Measurements from ENCODE around the gene R3HDM4. TPM values are rescaled to one million over a fixed set of nuclear protein-coding genes. Genes with fewer than 3 reads are reported as not detected.

The R3HDM4 gene
- total and polyA plus RNA-seq, 2 donors = 16.0 to 62.3 TPM

DNA sequence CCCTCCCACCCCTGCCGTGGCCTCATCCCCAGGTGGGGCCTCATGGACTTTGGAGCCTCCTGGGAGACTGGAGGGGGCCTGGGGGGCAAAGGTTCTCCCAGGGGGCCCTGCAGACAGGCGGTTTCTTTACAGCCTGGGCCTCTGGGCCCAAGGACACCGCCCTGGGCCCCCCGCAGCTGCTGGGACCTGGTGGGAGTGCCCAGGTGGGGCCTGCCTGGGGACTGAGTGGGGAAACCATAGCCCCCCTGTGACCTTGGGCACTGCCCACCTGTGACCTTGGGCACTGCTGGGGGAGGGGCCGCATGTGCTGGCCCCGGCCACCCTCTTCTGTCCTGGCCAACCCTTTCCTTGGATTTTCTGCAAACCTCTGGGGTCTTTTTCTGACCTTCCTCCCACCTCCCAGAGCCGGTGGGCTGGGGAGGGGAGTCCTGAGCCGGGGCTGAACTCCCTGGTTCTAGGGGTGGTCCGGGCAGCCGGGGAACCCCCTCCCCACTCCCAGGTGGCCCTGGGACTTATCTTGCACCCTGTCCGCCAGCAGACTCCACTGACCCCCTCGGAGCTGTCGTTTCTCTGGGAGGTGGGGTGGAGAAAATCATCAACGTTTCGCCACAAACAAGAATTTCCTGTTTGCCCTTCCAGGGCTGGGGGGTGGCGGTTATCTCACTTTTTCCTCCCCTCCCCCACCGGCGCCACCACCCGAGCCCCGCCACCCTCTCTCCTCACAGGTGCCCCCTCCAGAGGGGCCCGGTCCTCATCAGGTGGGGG is 39.8 kb upstream of the R3HDM4 start:
- DNase-seq (ENCODE audit: extremely low spot score) = no peak
- Histone ChIP-seq H3K27ac (ENCODE audit: low read depth) (no peak overlapping the region), H3K4me1 (ENCODE audit: insufficient read depth) (peaks cover 2% of the 10 kb centered on the region), H3K36me3 (ENCODE audit: insufficient read depth) (no peaks in the 10 kb centered on the region), H3K4me3 (ENCODE audit: low read depth, low read length) (no peak overlapping the region)
- WGBS = 43% methylated on average over 21 of the region's 21 CpGs

DNA sequence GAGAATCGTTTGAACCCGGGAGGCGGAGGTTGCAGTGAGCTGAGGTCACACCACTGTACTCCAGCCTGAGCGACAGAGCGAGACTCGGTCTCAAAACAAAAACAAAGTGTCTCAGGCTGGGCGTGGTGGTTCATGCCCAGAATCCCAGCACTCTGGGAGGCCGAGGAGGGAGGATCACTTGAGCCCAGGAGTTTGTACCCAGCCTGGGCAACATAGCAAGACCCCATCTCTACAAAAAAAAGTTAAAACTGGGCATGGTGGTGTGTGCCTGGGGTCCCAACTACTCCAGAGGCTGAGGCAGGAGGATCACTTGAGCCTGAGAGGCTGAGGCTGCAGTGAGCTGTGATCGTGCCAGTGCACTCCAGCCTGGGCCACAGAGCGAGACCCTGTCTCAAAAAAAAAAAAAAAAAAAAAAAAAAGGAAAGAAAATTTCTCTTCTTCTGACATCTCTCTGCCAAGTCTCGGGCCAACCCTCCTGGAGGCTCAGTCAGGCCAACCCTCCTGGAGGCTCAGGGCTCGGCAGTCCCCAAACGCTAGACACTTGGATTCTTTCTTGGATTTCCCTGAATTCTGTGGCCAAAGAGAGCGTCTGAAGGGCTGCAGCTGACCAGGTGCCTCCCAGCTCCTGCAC is 39.1 kb upstream of the R3HDM4 start:
- H3K36me3 ChIP-seq (ENCODE audit: insufficient read depth) = no peaks in the 10 kb centered on the region
- H3K4me1 ChIP-seq (ENCODE audit: insufficient read depth) = peaks cover 2% of the 10 kb centered on the region
- no peak for DNase-seq (ENCODE audit: extremely low spot score)
- 80% methylated on average over 14 of the region's 14 CpGs for whole genome bisulfite sequencing
- H3K27ac ChIP-seq (ENCODE audit: low read depth) = no peak overlapping the region
- H3K4me3 ChIP-seq (ENCODE audit: low read depth, low read length) = no peak overlapping the region

DNA sequence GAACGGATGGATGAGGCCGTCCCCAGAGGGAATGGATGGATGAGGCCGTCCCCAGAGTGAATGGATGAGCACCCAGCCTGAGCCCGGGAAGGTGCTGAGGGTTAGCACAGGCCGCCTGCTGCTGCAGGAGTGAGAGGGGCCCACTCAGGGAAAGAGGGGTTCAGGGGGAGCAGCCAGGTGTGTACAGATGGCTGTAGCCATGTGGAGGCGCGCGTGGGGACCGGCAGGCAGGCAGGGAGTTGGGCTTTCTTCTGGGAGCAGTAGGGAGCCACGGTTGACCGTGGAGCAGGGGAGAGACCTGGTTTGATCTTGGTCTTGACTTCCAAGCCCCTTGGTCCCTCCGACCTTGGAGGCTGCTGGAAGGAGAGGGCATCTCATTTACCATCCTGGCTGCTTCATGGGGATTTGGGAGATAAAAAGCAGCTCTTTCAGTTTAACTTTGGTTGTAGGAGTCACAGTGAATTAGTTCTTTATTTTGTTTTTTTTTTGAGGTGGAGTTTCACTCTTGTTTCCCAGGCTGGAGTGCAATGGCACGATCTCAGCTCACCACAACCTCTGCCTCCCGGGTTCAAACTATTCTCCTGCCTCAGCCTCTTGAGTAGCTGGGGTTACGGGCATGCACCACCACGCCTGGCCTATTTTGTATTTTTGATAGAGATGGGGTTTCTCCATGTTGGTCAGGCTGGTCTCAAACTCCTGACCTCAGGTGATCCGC is 37.5 kb upstream of the R3HDM4 start:
- H3K4me3 ChIP-seq (ENCODE audit: low read depth, low read length) = no peak overlapping the region
- 83% methylated on average over 17 of the region's 17 CpGs for WGBS
- no peak for DNase-seq (ENCODE audit: extremely low spot score)
- H3K27ac ChIP-seq (ENCODE audit: low read depth) = no peak overlapping the region
- H3K36me3 ChIP-seq (ENCODE audit: insufficient read depth) = no peaks in the 10 kb centered on the region
- peaks cover 2% of the 10 kb centered on the region for H3K4me1 ChIP-seq (ENCODE audit: insufficient read depth)

DNA sequence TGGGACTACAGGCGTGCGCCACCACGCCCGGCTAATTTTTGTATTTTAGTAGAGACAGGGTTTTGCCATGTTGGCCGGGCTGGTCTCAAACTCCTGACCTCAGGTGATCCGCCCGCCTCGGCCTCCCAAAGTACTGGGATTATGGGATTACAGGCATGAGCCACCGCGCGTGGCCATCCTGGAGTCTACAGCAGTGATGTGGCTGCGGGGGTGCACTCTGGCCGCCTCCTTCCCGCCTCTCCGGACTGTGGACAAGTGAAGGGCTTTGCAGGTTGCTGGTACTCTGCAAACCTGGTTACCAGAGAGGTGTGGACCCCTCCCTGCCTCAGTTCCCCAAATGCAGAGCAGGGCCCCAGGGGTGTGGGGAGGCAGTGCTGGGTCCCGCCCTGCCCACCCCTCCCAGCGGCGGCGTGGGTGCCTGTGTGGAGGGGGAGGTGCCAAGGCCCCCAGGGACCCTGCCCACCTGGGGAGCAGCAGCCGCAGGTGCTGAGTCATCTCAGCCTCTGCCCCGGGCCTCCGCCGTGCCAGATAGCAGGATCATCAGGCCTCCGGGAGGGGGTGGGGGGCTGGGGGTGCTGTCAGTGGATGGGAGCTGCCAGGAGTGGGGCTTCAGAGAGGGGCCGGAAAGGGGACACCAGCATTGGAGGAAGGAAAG is 36.0 kb upstream of the R3HDM4 start:
- WGBS = 82% methylated on average over 25 of the region's 25 CpGs
- peaks cover 2% of the 10 kb centered on the region for H3K4me1 ChIP-seq (ENCODE audit: insufficient read depth)
- no peak for DNase-seq (ENCODE audit: extremely low spot score)
- no peak overlapping the region for H3K4me3 ChIP-seq (ENCODE audit: low read depth, low read length)
- no peaks in the 10 kb centered on the region for H3K36me3 ChIP-seq (ENCODE audit: insufficient read depth)
- no peak overlapping the region for H3K27ac ChIP-seq (ENCODE audit: low read depth)

DNA sequence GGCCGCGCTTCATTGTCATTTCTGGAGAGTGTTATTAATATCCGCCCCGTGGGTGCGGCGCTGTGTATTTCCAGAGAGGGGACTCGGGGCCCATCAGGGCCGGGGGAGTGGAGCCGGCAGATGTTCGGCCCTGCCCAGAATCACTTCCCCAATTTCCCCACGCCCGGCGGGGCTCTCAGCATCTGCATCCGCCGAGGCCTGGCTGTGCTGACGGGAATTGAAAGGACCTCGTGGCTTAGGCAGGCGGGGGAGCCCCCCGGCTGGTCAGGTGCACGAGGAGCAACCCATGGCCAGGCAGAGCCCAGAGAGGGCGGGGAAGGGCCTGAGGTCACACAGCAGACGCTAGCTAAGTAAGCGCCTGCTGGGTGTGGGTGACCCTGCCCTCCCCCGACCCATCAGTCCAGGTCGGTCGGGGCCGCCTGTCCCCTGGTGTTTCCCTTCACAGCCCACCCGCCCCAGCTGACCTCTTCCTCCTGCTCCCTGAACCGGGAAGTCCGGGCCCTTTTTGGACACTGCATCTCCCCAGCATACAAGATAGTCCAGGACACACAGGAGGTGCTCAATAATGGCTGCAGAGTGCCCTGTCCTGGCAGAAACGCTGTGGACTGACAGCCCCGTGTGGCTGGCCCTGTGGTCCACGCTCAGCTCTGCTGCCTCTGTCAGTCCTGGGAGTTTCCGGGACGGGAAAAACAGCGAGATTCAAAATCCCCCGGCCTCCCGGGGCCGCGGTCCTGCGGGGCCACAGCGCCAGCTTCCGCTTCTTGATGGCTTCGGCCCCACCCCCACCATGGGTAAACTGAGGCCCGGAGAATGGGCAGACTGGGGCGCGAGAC is 34.9 kb upstream of the R3HDM4 start:
- no peak overlapping the region for H3K27ac ChIP-seq (ENCODE audit: low read depth)
- no peaks in the 10 kb centered on the region for H3K36me3 ChIP-seq (ENCODE audit: insufficient read depth)
- 84% methylated on average over 47 of the region's 47 CpGs for WGBS
- H3K4me1 ChIP-seq (ENCODE audit: insufficient read depth) = peaks cover 2% of the 10 kb centered on the region
- H3K4me3 ChIP-seq (ENCODE audit: low read depth, low read length) = no peak overlapping the region
- DNase-seq (ENCODE audit: extremely low spot score) = no peak

DNA sequence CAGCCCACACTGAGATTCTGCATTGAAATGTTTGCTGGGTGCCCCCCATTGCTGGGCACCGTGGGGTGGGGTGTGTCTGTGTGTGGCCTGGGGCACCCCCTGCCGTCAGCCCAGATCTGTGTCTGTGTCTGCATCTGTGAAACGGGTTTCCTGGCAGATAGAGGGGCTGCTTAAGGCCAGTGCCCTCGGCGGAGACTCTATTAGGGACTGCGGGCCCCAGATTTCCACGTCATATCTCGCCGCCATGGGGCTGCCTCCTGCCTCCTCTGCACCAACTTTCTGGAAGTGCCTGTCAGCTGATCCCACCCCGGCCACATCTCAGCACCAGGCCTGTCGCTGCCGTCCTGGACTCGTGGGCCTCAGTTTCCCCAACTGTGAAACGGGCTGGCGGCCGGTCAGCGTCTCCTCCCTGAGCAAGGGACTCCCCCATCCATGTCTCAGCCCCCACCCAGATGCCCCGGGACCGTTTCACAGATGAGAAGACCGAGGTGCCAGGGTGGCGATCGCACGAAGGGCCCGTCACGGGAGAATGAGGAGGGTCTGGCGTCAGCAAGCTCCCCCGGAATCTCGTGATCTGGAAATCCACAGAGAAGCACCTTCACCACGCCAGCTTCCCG is 34.2 kb upstream of the R3HDM4 start:
- H3K27ac ChIP-seq (ENCODE audit: low read depth) = no peak overlapping the region
- DNase-seq (ENCODE audit: extremely low spot score) = no peak
- H3K4me3 ChIP-seq (ENCODE audit: low read depth, low read length) = no peak overlapping the region
- WGBS = 91% methylated on average over 30 of the region's 30 CpGs
- no peaks in the 10 kb centered on the region for H3K4me1 ChIP-seq (ENCODE audit: insufficient read depth)
- H3K36me3 ChIP-seq (ENCODE audit: insufficient read depth) = no peaks in the 10 kb centered on the region

DNA sequence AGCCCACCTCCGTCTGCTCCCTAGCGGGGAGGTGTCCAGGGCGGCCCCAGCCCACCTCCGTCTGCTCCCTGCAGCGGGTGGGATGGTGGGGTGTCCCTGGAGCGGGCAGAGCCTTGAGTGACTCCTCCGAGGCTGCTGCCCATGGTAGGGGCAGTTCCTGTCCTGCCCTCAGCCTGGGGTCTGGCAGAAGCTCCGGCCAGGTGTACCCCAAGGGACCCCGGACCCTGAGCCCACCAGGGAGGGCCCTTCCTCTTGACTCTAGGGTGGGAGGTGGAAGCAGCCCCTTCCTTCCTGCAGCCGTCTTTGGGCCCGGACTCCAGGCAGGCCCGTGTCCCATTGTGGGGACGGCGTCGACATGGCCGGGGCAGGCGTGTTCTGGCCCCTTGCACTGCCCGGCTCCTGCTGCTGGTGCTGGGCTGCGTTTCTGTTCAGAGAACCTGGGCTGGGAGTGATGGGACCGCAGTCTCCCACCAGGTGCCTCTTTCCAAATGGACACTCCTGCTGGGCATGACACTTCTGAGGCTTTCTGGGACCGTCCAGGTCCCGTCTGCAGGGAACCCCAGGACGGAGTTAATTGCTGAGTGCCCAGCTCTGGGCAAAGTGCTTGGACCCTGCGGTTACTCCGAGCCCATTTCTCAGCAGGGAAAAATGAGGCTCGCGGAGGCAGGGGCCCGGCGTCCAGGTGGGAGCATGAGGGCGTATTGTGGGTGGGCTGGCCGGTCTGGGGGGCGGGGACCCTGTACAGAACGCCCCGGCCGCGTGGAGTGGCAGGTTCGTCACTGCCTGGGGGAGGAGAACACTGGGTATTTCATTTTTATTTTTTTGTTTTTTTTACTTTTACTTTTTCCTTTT is 32.6 kb upstream of the R3HDM4 start:
- H3K27ac ChIP-seq (ENCODE audit: low read depth) = no peak overlapping the region
- no peak overlapping the region for H3K4me3 ChIP-seq (ENCODE audit: low read depth, low read length)
- H3K4me1 ChIP-seq (ENCODE audit: insufficient read depth) = no peaks in the 10 kb centered on the region
- no peak for DNase-seq (ENCODE audit: extremely low spot score)
- WGBS = 90% methylated on average over 37 of the region's 37 CpGs
- no peaks in the 10 kb centered on the region for H3K36me3 ChIP-seq (ENCODE audit: insufficient read depth)

DNA sequence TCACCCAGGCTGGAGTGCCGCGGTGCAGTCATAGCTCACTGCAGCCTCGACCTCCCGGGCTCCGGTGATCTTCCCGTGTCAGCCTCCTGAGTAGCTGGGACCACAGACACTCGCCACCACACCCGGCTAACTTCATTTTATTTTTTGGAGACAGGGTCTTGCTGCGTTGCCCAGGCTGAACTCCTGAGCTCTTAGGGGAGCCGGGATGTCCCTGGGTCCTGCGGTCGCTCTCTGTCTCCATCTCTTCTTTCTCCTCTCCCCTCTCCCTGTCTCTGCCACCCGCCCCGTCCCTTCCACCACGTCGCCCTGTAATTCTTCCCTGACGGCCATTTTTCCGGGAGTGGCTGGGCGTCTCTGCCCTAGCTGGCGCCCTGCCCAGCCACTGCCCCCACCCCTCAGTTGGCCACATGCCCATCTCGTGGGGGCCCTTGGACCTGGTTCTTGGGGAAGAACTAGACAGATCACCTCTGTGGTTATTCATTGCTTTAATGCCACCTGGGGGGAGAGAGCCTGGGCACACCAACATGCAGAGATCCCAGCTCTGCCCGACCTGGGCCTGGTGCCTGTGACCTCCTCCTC is 31.7 kb upstream of the R3HDM4 start:
- DNase-seq (ENCODE audit: extremely low spot score) = peak; percentile 70
- no peak overlapping the region for H3K4me3 ChIP-seq (ENCODE audit: low read depth, low read length)
- no peaks in the 10 kb centered on the region for H3K4me1 ChIP-seq (ENCODE audit: insufficient read depth)
- 73% methylated on average over 22 of the region's 22 CpGs for WGBS
- H3K27ac ChIP-seq (ENCODE audit: low read depth) = no peak overlapping the region
- H3K36me3 ChIP-seq (ENCODE audit: insufficient read depth) = no peaks in the 10 kb centered on the region

DNA sequence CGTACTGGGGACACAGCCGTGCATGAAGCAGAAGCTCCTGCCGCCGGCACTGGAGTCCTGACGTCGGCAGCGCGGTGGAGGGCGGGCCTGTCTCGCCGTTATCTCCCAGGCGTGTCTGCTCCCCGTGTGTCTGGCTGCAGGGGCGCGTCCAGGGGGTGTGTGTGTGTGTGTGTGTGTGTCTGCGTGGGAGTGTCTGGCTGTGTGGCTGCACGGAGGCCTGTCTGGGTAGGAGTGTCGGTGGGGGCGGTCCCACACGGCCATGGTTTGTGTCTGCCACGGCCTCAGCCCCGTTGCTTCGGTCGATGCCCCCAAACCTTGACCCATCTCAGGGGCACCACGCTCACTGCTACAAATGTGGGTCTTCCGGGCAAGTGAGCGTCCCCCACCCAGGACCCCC is 31.1 kb upstream of the R3HDM4 start:
- peak; percentile 73 for DNase-seq (ENCODE audit: extremely low spot score)

DNA sequence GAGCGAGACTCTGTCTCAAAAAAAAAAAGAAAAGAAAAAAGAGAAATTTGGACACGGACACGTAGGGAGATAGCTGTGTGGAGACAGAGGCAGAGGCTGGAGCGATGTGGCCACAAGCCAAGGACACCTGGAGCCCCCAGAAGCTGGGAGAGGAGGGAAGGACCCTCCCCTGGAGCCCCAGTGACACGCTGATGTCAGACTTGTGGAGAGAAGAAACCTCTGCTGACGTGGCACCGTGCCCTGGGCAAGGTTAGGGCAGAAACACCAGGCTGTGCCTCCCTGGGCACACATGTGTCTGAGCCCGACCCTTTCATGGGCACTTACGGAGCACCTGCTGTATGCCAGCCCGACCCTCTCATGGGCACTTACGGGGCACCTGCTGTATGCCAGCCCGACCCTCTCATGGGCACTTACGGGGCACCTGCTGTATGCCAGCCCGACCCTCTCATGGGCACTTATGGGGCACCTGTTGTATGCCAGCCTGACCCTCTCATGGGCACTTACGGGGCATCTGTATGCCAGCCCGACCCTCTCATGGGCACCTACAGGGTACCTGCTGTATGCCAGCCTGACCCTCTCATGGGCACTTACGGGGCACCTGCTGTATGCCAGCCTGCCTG is 30.6 kb upstream of the R3HDM4 start:
- Histone ChIP-seq H3K4me1 (ENCODE audit: insufficient read depth) (no peaks in the 10 kb centered on the region), H3K36me3 (ENCODE audit: insufficient read depth) (no peaks in the 10 kb centered on the region), H3K27ac (ENCODE audit: low read depth) (no peak overlapping the region), H3K4me3 (ENCODE audit: low read depth, low read length) (no peak overlapping the region)
- DNase-seq (ENCODE audit: extremely low spot score) = no peak
- WGBS = 96% methylated on average over 17 of the region's 17 CpGs

More for the DNA sequence above, 31.1 kb upstream of the R3HDM4 start:
- no peaks in the 10 kb centered on the region for H3K36me3 ChIP-seq (ENCODE audit: insufficient read depth)
- no peak overlapping the region for H3K4me3 ChIP-seq (ENCODE audit: low read depth, low read length)
- WGBS = 50% methylated on average over 27 of the region's 27 CpGs
- H3K4me1 ChIP-seq (ENCODE audit: insufficient read depth) = no peaks in the 10 kb centered on the region
- H3K27ac ChIP-seq (ENCODE audit: low read depth) = no peak overlapping the region

DNA sequence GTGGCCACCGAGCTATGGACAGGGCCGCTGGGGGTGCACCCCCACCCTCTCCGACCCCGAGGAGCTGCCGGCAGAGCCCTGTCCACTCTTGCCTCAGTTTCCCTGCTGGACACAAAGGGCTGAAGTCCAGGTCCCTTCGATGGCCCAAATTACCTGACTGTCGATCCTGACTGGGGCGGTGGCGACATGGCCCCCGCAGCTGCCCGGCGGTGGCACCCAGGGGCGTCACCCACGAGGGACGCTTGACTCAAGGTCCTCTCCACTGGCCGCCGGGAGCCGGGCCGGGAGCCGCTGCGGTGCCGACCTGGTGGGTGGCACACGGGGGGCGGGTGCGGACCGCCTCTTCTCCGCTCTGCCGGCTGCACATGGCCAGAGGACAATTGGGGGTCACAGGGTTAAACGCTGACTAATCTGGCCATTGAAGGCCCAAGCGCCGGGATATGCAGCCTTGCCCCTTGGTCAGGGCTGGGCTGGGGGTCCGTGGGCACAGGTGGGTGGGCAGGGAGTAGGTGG is 29.2 kb upstream of the R3HDM4 start:
- Histone ChIP-seq H3K36me3 (ENCODE audit: insufficient read depth) (no peaks in the 10 kb centered on the region), H3K4me1 (ENCODE audit: insufficient read depth) (no peaks in the 10 kb centered on the region), H3K27ac (ENCODE audit: low read depth) (no peak overlapping the region), H3K4me3 (ENCODE audit: low read depth, low read length) (no peak overlapping the region)
- no peak for DNase-seq (ENCODE audit: extremely low spot score)
- WGBS = 92% methylated on average over 32 of the region's 32 CpGs

Measured in urinary bladder (tissue), 4 donors.